Vagina (tissue), 2 donors: Measurements from ENCODE around the gene SOX21.

Source experiments
- POLR2A ChIP-seq, 2 donors: fragments of 450-650 bp; IDR thresholded peaks; one replicate each; pipeline ENCODE4 v1.6.1; 2017; ENCODE audit warnings: antibody characterized with exemption in 2 of 2, mild to moderate bottlenecking in 2 of 2, moderate library complexity in 2 of 2
- POLR2AphosphoS5 ChIP-seq, 2 donors: sonication (generic); formaldehyde crosslinking; IDR thresholded peaks; one replicate each; pipeline ENCODE4 v1.9.0; 2017; ENCODE audit warnings: antibody characterized with exemption in 2 of 2, mild to moderate bottlenecking in 2 of 2, low read depth in 1 of 2; ENCODE audit not compliant: insufficient read depth in 1 of 2
- TF ChIP-seq, protein P1 (sequence below), 3 experiments: fragments of 450-650 bp in 2 of 3; fragments of 200-600 bp in 1 of 3; sonication (generic) in 1 of 3; IDR thresholded peaks; one replicate each; pipeline ENCODE4 v1.5.1; 2017 to 2019; ENCODE audit warnings: antibody characterized with exemption in 3 of 3, mild to moderate bottlenecking in 2 of 3, moderate library complexity in 2 of 3

DNA sequence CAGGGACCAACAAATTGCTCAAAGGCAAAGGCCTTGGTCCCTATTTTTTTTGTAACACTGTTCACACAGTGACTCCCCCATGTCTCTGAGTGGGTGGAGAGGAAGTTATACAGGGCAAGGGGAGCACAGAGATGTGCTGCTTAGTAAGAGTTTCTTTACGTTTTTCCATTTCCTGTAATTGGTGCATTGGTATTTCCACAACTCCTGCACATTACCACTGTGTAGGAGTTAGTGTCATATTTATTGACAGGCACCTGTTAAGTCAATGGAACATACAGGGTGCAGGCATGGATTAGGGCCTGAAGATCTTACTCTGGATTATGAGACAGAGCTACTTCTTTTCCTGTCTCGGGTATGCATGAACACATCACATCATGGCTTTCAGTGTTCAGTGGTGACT, 45.2 kb downstream of the SOX21 start:
- TF ChIP-seq, protein P1, sequence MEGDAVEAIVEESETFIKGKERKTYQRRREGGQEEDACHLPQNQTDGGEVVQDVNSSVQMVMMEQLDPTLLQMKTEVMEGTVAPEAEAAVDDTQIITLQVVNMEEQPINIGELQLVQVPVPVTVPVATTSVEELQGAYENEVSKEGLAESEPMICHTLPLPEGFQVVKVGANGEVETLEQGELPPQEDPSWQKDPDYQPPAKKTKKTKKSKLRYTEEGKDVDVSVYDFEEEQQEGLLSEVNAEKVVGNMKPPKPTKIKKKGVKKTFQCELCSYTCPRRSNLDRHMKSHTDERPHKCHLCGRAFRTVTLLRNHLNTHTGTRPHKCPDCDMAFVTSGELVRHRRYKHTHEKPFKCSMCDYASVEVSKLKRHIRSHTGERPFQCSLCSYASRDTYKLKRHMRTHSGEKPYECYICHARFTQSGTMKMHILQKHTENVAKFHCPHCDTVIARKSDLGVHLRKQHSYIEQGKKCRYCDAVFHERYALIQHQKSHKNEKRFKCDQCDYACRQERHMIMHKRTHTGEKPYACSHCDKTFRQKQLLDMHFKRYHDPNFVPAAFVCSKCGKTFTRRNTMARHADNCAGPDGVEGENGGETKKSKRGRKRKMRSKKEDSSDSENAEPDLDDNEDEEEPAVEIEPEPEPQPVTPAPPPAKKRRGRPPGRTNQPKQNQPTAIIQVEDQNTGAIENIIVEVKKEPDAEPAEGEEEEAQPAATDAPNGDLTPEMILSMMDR (IDR thresholded peaks at IDR 0.05), result no peak
- TF ChIP-seq POLR2A (IDR thresholded peaks at IDR 0.05) (no peak), POLR2AphosphoS5 (IDR thresholded peaks at IDR 0.05; ENCODE audit: insufficient read depth in 1 of 2, low read depth in 1 of 2) (no peak)
